Stimulated activated CD4-positive, alpha-beta T cell treated with anti-CD3 and anti-CD28 coated beads, TNF-alpha, amount 100 ng/mL, for 4 hours (primary cell): ENCODE data around the gene WDR3.

Experiments
- DNase-seq, 3 experiments: peaks; one replicate each; pipeline ENCODE4 v3.0.0-alpha.2; 2020; ENCODE audit warnings: low read depth in 3 of 3

Gene WDR3

GRCh38 chr1:117952386-117952785 lies 22.8 kb downstream of the WDR3 start:
- no peak for DNase-seq

DNA sequence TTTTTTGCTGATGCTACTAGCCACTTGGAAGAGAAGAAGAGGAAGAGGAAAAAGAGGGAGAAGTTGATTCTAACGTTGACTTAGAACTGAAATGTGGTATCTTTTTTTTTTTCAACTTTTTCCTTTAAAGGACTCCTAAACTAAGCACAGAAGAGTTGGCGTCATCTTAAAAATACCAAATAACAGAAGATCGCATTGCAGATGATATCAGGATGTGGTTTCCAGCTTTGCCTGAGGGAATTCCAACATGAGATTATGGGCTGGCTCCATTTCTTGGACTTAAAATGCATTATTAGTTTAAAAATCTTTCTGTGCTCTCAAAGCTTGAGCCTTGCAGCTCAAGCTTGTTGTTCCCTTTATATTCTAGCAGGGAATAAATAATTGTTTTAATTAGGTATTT lies 29.8 kb downstream of the WDR3 start:
- DNase-seq: no peak

- no peak for DNase-seq
Observed at GRCh38 chr1:117964290-117965038, 34.9 kb downstream of the WDR3 start.

- DNase-seq: no peak
Observed at GRCh38 chr1:117967477-117967876, 37.9 kb downstream of the WDR3 start.

GRCh38 chr1:117967881-117968280 lies 38.3 kb downstream of the WDR3 start:
- no peak for DNase-seq

DNA sequence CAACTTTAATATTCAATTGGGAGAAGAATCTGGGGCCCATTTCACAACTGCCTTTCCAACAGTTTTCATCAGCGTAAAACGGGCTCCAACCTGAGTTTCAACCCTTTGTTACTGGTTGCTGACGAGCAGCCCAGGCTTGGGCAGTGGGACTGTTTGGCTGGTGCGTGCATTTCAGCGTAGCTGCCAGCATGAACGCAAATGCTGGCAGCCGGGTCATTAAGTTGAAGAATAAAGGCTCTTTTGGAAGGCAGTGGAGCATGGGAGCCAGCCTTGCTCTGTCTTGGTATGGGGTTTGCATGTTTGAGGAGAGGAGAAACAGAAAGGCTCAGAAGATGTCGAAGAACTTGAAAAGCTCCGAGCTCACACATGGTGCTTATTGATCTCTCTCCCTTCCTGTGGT lies 40.7 kb downstream of the WDR3 start:
- DNase-seq: no peak

GRCh38 chr1:117971777-117972176 lies 42.2 kb downstream of the WDR3 start:
- no peak for DNase-seq

- no peak for DNase-seq
Observed at GRCh38 chr1:117976381-117976780, 46.8 kb downstream of the WDR3 start.

GRCh38 chr1:117981455-117982192 lies 52.1 kb downstream of the WDR3 start:
- no peak for DNase-seq

GRCh38 chr1:117985239-117985638 lies 55.7 kb downstream of the WDR3 start:
- DNase-seq: no peak

DNA sequence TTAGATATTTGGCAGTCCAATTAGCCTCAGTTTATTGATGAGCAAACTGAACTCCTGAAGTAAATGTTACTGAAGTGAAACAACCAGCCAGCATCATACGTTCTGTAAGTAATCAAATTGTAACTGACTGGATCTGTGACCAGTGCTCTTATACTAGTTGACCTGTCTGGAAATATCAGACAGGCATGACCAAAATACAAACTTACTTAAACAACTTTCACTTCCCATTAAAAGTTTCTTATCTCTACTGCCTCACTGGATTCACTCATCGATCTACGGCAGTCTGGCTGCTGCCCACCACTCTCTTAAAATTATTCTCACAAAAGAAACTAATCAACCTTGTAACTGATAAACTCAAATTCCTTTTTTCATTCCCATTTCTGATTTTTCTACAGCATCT lies 56.4 kb downstream of the WDR3 start:
- no peak for DNase-seq

DNA sequence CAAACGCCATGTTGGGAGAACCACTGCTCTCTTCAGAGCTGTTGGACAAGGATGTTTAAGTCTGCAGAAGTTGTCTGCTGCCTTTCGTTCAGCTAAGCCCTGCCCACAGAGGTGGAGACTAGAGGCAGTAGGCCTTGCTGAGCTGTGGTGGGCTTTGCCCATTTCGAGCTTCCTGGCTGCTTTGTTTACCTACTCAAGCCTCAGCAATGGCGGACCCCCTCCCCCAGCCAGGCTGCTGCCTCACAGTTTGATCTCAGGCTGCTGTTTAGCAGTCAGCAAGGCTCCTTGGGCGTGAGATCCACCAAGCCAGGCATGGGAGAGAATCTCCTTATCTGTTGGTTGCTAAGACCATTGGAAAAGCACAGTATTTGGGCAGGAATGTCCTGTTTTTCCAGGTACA lies 74.8 kb downstream of the WDR3 start:
- DNase-seq: no peak

- no peak for DNase-seq
Observed at GRCh38 chr1:118007391-118007790, 77.9 kb downstream of the WDR3 start.

DNA sequence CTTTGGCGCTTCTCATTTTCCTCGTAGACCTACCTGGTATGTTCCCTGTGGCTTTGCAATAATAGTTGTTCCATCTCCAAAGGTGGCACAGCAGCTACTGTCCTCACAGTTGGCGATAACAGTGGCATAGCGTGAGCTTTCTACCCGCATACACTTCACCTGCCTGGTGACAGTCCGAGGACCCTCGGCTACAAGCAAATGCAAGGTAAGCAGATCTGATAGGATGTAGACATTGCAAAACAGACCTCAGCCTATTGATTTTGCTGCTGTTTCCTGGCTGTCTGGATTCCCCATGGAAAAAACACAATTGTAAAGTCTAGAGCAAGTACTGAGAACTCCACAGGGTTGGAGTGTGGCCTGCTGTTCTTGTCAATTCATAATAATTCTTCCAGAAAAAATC lies 78.5 kb downstream of the WDR3 start:
- DNase-seq: no peak

DNA sequence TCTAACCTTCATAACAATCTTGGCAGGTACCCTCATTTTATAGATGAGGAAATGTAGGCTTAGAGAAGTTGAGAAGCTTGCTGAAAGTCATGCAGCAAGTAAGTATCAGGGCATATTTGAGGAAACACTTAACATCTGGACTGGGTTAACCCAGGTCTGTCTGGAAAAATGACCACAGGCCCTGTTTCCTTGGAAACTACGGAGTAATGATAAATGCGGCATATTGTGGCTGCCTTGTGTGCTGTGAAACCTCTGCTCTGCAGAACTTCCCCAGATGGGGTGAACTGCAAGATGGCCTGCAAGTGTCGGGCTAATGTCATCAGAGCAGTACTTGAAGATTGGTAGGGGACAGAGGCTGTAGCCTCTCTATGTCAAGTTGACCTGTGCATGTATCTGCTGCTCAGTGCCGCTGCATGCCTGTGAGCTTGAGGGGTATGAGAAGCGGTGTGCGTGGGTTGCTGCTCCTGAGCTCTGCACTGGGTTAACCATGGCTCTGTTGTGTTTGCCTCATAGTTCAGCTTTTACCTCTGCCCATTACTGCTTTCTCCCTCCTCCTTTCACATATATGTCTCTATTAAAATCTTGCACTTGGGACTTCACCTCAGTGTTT lies 83.1 kb downstream of the WDR3 start:
- DNase-seq: no peak

DNA sequence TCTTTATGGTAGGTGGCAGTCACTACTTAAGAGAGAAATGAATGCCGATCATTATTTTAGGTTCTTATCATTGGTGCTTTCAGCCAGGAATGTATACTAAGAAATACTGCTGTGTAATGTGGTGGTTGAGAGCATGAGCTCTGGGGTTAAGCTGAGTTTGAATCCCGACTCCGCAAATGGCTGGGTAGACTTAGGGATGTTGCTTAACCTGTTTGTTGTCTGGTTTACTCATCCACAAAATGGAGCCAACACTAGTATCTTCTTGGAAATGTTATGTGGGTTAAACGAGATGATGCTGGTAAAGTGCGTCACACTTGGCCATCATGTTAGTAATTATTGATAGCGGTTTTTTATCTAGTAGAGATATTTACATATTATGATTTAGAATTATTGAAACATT lies 83.8 kb downstream of the WDR3 start:
- no peak for DNase-seq

DNA sequence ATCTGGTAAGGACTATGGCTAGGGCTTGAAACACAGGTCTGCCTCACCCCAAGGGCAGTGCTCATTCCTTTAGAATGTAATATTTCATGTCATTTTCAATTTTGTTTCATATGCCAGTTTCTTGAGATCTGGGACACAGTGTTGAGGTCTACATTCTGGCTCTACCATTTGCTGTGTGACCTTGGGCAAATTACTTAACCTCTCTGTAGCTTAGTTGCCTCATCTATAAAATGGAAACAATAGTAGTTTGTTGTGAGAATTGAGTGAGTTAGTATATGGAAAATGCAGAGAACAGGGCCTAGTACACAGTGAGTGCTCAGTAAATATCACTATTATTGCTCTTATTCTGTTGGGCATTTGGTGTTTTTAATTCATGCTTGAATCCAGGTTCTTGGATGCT lies 84.4 kb downstream of the WDR3 start:
- no peak for DNase-seq
